CD4-positive, alpha-beta memory T cell (primary cell): ENCODE data around the gene RTL5. TPM values are rescaled to one million over a fixed set of nuclear protein-coding genes. Genes with fewer than 3 reads are reported as not detected.

Experiments used
- CTCF ChIA-PET: fragments of 350-600 bp; sonication (Branson Sonifier 250); formaldehyde crosslinking; loops from one replicate; lab custom pipeline; 2021; ENCODE audit warnings: inconsistent platforms; ENCODE audit not compliant: partially characterized antibody; lab: Charles Lee
- POLR2A ChIA-PET: fragments of 350-600 bp; sonication (Branson Sonifier 250); formaldehyde crosslinking; loops from one replicate; lab custom pipeline; 2021; ENCODE audit not compliant: partially characterized antibody; lab: Charles Lee
- DNase-seq, 5 donors: peaks; one replicate each; pipeline versions ENCODE4 v3.0.0 to v3.0.0-alpha.2; 2020 to 2022; ENCODE audit warnings: mixed read lengths in 1 of 5
- H3K27ac ChIP-seq: one replicate; pipeline ENCODE4 v1.7.0; 2013; ENCODE audit warnings: low read depth, low read length
- H3K27me3 ChIP-seq: 2 replicates; pipeline ENCODE4 v1.7.0; 2013; ENCODE audit warnings: mild to moderate bottlenecking, low read length, moderate library complexity; ENCODE audit not compliant: insufficient read depth
- H3K36me3 ChIP-seq: 2 replicates; pipeline ENCODE4 v1.7.0; 2013; ENCODE audit warnings: mild to moderate bottlenecking, low read length, moderate library complexity; ENCODE audit not compliant: insufficient read depth
- H3K4me1 ChIP-seq: 2 replicates; pipeline ENCODE4 v1.7.0; 2013; ENCODE audit warnings: mild to moderate bottlenecking, low read length, moderate library complexity; ENCODE audit not compliant: insufficient read depth
- H3K4me3 ChIP-seq, 2 donors: one replicate each; pipeline ENCODE4 v1.7.0; 2013; ENCODE audit warnings: low read length in 2 of 2, mild to moderate bottlenecking in 1 of 2
- H3K9me3 ChIP-seq, 2 donors: one replicate each; pipeline ENCODE4 v1.7.0; 2013; ENCODE audit warnings: low read length in 2 of 2, control low read depth in 1 of 2; ENCODE audit not compliant: control insufficient read depth in 1 of 2
- H3K27ac Mint-ChIP-seq, 7 donors: one replicate each; pipeline ENCODE4 v1.8.0; 2020 to 2021; ENCODE audit warnings: mixed read lengths in 7 of 7, mild to moderate bottlenecking in 6 of 7, inconsistent platforms in 3 of 7, moderate library complexity in 3 of 7
- H3K27me3 Mint-ChIP-seq, 2 donors: one replicate each; pipeline ENCODE4 v1.8.0; 2020 to 2021; ENCODE audit warnings: mixed read lengths in 2 of 2
- H3K36me3 Mint-ChIP-seq, 2 donors: one replicate each; pipeline ENCODE4 v1.8.0; 2020 to 2021; ENCODE audit warnings: mixed read lengths in 2 of 2, inconsistent platforms in 1 of 2, mild to moderate bottlenecking in 1 of 2
- H3K4me1 Mint-ChIP-seq, 4 donors: one replicate each; pipeline ENCODE4 v1.8.0; 2020 to 2021; ENCODE audit warnings: mixed read lengths in 4 of 4, mild to moderate bottlenecking in 1 of 4
- H3K4me3 Mint-ChIP-seq, 8 donors: one replicate each; pipeline ENCODE4 v1.8.0; 2020 to 2021; ENCODE audit warnings: mixed read lengths in 8 of 8, mild to moderate bottlenecking in 7 of 8, moderate library complexity in 6 of 8, inconsistent platforms in 3 of 8
- H3K9me3 Mint-ChIP-seq, 8 donors: one replicate each; pipeline ENCODE4 v1.8.0; 2020 to 2021; ENCODE audit warnings: mixed read lengths in 8 of 8, mild to moderate bottlenecking in 5 of 8, inconsistent platforms in 3 of 8, moderate library complexity in 1 of 8
- intact Hi-C: fragments of 100-400 bp; cut with micrococcal nuclease; formaldehyde crosslinking; loops from one replicate; pipeline ENCODE4 v1.15.1; 2023
- polyA plus RNA-seq, 2 donors: library from polyadenylated mRNA; unstranded; fragments of 300-500 nt; fragmentation: Illumina TruSeq; gene quantifications; one replicate each; pipeline ENCODE4 v1.2.3, GENCODE V29; 2021
- total RNA-seq, 2 experiments: library from RNA; stranded (reverse); gene quantifications; one replicate each; pipeline ENCODE4 v1.2.3, GENCODE V29; 2021

The RTL5 gene
- total and polyA plus RNA-seq, 4 experiments from 2014 or later = 0.20 to 8.4 (median 7.8) TPM; not detected in 1

GRCh38 chrX:72102760-72103159 lies 29.0 kb downstream of the RTL5 start:
- peaks cover 47 to 84% (median 66%) of the 10 kb centered on the region in 4 donors for H3K4me1 Mint-ChIP-seq
- H3K27ac Mint-ChIP-seq = peak overlapping the region; percentile 9 to 95 (median 82)
- H3K4me1 ChIP-seq = peaks cover 78% of the 10 kb centered on the region

GRCh38 chrX:72102126-72102525 lies 29.6 kb downstream of the RTL5 start:
- H3K4me3 ChIP-seq = peak overlapping the region in 1 of 2 donors; percentile 40
- POLR2A ChIA-PET = interaction anchor here (1.0 to 11.0 kb wide), 7 partner anchors 13 to 84 kb away, joined by 3 to 116 read pairs (median 7); partner anchors contain the start of genes PIN4 and RTL5
- peak in 1 of 5 donors; percentile 60 for DNase-seq

More at GRCh38 chrX:72102760-72103159, 29.0 kb downstream of the RTL5 start:
- H3K36me3 Mint-ChIP-seq = peaks cover 0 to 23% of the 10 kb centered on the region in 2 donors
- H3K9me3 Mint-ChIP-seq = no peaks in the 10 kb centered on the region
- peak overlapping the region; percentile 83 for H3K27ac ChIP-seq
- peak overlapping the region in 7 of 8 donors; percentile 51 to 75 (median 66) for H3K4me3 Mint-ChIP-seq
- ChIA-PET CTCF (interaction anchor here (1.0 to 2.1 kb wide), 4 partner anchors 22 to 82 kb away, joined by 4 to 7 read pairs (median 5); no protein-coding TSS in a partner anchor), POLR2A (interaction anchor here (1.0 to 11.0 kb wide), 3 partner anchors 20 to 85 kb away, joined by 3 to 116 read pairs (median 4); no protein-coding TSS in a partner anchor)
- intact Hi-C loops = no loop called here
- H3K4me3 ChIP-seq = no peak overlapping the region
- no peaks in the 10 kb centered on the region for H3K27me3 ChIP-seq
- no peaks in the 10 kb centered on the region for H3K9me3 ChIP-seq
- DNase-seq = no peak
- H3K36me3 ChIP-seq = no peaks in the 10 kb centered on the region
- H3K27me3 Mint-ChIP-seq = no peaks in the 10 kb centered on the region

GRCh38 chrX:72101597-72102037 lies 30.1 kb downstream of the RTL5 start:
- peak overlapping the region; percentile 71 for H3K27ac ChIP-seq
- peak in 1 of 5 donors; percentile 19 for DNase-seq
- no peaks in the 10 kb centered on the region for H3K27me3 Mint-ChIP-seq
- H3K27me3 ChIP-seq = no peaks in the 10 kb centered on the region
- H3K4me3 Mint-ChIP-seq = peak overlapping the region; percentile 91 to 97 (median 96)
- H3K9me3 Mint-ChIP-seq = no peaks in the 10 kb centered on the region
- no peaks in the 10 kb centered on the region for H3K36me3 ChIP-seq
- H3K27ac Mint-ChIP-seq = peak overlapping the region; percentile 92 to 99 (median 98)
- H3K4me1 ChIP-seq = peaks cover 76% of the 10 kb centered on the region
- peaks cover 0 to 17% of the 10 kb centered on the region in 2 donors for H3K36me3 Mint-ChIP-seq
- peak overlapping the region; percentile 40 to 42 for H3K4me3 ChIP-seq
- no peaks in the 10 kb centered on the region for H3K9me3 ChIP-seq
- peaks cover 40 to 83% (median 62%) of the 10 kb centered on the region in 4 donors for H3K4me1 Mint-ChIP-seq
- intact Hi-C loops = loop anchor here (2.0 kb wide), 3 partner anchors 19 to 83 kb away; no protein-coding TSS in a partner anchor
- ChIA-PET POLR2A (interaction anchor here (0.7 to 11.0 kb wide), 11 partner anchors 13 to 1969 kb away, joined by 3 to 116 read pairs (median 6); partner anchors contain the start of genes IGBP1, PIN4 and RTL5), CTCF (interaction anchor here (0.8 to 4.0 kb wide), 4 partner anchors 20 to 104 kb away, joined by 3 to 38 read pairs (median 9); no protein-coding TSS in a partner anchor)

More at GRCh38 chrX:72102126-72102525, 29.6 kb downstream of the RTL5 start:
- Mint-ChIP-seq H3K36me3 (peaks cover 0 to 17% of the 10 kb centered on the region in 2 donors), H3K4me1 (peaks cover 41 to 81% (median 62%) of the 10 kb centered on the region in 4 donors), H3K4me3 (peak overlapping the region; percentile 91 to 97 (median 96)), H3K27me3 (no peaks in the 10 kb centered on the region), H3K9me3 (no peaks in the 10 kb centered on the region), H3K27ac (peak overlapping the region; percentile 92 to 99 (median 98))
- CTCF ChIA-PET = interaction anchor here (0.8 to 4.0 kb wide), 5 partner anchors 20 to 104 kb away, joined by 3 to 38 read pairs (median 7); no protein-coding TSS in a partner anchor
- Histone ChIP-seq H3K36me3 (no peaks in the 10 kb centered on the region), H3K27ac (peak overlapping the region; percentile 71), H3K4me1 (peaks cover 76% of the 10 kb centered on the region), H3K9me3 (no peaks in the 10 kb centered on the region), H3K27me3 (no peaks in the 10 kb centered on the region)
- intact Hi-C loops = no loop called here

GRCh38 chrX:72100824-72101351 lies 30.8 kb downstream of the RTL5 start:
- H3K27me3 Mint-ChIP-seq = no peaks in the 10 kb centered on the region
- H3K27ac Mint-ChIP-seq = peak overlapping the region; percentile 92 to 99 (median 98)
- peak overlapping the region; percentile 91 to 97 (median 96) for H3K4me3 Mint-ChIP-seq
- ChIA-PET CTCF (interaction anchor here (1.6 to 4.0 kb wide), 3 partner anchors 21 to 80 kb away, joined by 7 to 38 read pairs (median 11); no protein-coding TSS in a partner anchor), POLR2A (interaction anchor here (0.7 to 11.0 kb wide), 10 partner anchors 14 to 1968 kb away, joined by 3 to 116 read pairs (median 6); partner anchors contain the start of genes IGBP1, PIN4 and RTL5)
- H3K4me1 ChIP-seq = peaks cover 75% of the 10 kb centered on the region
- H3K4me3 ChIP-seq = peak overlapping the region; percentile 40 to 42
- no peaks in the 10 kb centered on the region for H3K9me3 Mint-ChIP-seq
- H3K9me3 ChIP-seq = no peaks in the 10 kb centered on the region
- intact Hi-C loops = loop anchor here (2.0 kb wide), 3 partner anchors 20 to 82 kb away; no protein-coding TSS in a partner anchor
- peaks cover 42 to 79% (median 62%) of the 10 kb centered on the region in 4 donors for H3K4me1 Mint-ChIP-seq
- peak; percentile 85 to 89 (median 88) for DNase-seq
- peaks cover 0 to 15% of the 10 kb centered on the region in 2 donors for H3K36me3 Mint-ChIP-seq
- peak overlapping the region; percentile 71 for H3K27ac ChIP-seq
- H3K36me3 ChIP-seq = no peaks in the 10 kb centered on the region
- H3K27me3 ChIP-seq = no peaks in the 10 kb centered on the region

- no peaks in the 10 kb centered on the region for H3K36me3 ChIP-seq
- H3K4me3 ChIP-seq = peak overlapping the region in 1 of 2 donors; percentile 30
These were observed 31.5 kb downstream of the RTL5 start for GRCh38 chrX:72100051-72100755.

GRCh38 chrX:72097098-72097497 lies 34.6 kb downstream of the RTL5 start:
- H3K4me1 Mint-ChIP-seq = peaks cover 32 to 61% (median 47%) of the 10 kb centered on the region in 4 donors
- H3K27me3 Mint-ChIP-seq = no peaks in the 10 kb centered on the region
- H3K4me1 ChIP-seq = peaks cover 58% of the 10 kb centered on the region
- no peaks in the 10 kb centered on the region for H3K9me3 Mint-ChIP-seq
- peak overlapping the region in 1 of 8 donors; percentile 3 for H3K4me3 Mint-ChIP-seq
- peak overlapping the region in 2 of 7 donors; percentile 20 to 82 for H3K27ac Mint-ChIP-seq
- ChIA-PET POLR2A (interaction anchor here (0.6 to 1.6 kb wide), 2 partner anchors 30 to 34 kb away, joined by 3 to 4 read pairs; partner anchors contain the start of gene RTL5), CTCF (interaction anchor here (2.7 to 2.9 kb wide), 2 partner anchors 9 to 76 kb away, joined by 7 to 13 read pairs; no protein-coding TSS in a partner anchor)
- no peaks in the 10 kb centered on the region for H3K9me3 ChIP-seq
- no peak for DNase-seq
- no peaks in the 10 kb centered on the region for H3K27me3 ChIP-seq
- no peaks in the 10 kb centered on the region for H3K36me3 ChIP-seq
- peaks cover 0 to 7% of the 10 kb centered on the region in 2 donors for H3K36me3 Mint-ChIP-seq
- H3K27ac ChIP-seq = no peak overlapping the region
- H3K4me3 ChIP-seq = no peak overlapping the region
- intact Hi-C loops = no loop called here

More at GRCh38 chrX:72100051-72100755, 31.5 kb downstream of the RTL5 start:
- ChIA-PET CTCF (interaction anchor here (1.3 to 4.0 kb wide), 4 partner anchors 20 to 79 kb away, joined by 3 to 38 read pairs (median 9); no protein-coding TSS in a partner anchor), POLR2A (interaction anchor here (1.3 to 11.0 kb wide), 8 partner anchors 18 to 108 kb away, joined by 3 to 116 read pairs (median 7); partner anchors contain the start of genes PIN4 and RTL5)
- H3K4me1 Mint-ChIP-seq = peaks cover 45 to 79% (median 62%) of the 10 kb centered on the region in 4 donors
- H3K27me3 ChIP-seq = no peaks in the 10 kb centered on the region
- H3K36me3 Mint-ChIP-seq = peaks cover 0 to 9% of the 10 kb centered on the region in 2 donors
- H3K9me3 ChIP-seq = no peaks in the 10 kb centered on the region
- DNase-seq = peak; percentile 44 to 71 (median 67)
- no peaks in the 10 kb centered on the region for H3K9me3 Mint-ChIP-seq
- H3K27ac Mint-ChIP-seq = peak overlapping the region; percentile 92 to 99 (median 98)
- H3K27ac ChIP-seq = peak overlapping the region; percentile 71
- peak overlapping the region; percentile 91 to 97 (median 96) for H3K4me3 Mint-ChIP-seq
- intact Hi-C loops = loop anchor here (2.0 kb wide), 3 partner anchors 21 to 81 kb away; no protein-coding TSS in a partner anchor
- H3K27me3 Mint-ChIP-seq = no peaks in the 10 kb centered on the region
- H3K4me1 ChIP-seq = peaks cover 75% of the 10 kb centered on the region
